Adipocyte (in vitro differentiated cells): Measurements from ENCODE around the gene YAF2.
"Not testable (repeated sequence)": the region's sequence is repeated elsewhere in the genome, so short reads cannot be mapped to it uniquely, and the experiment has no call there.

Experiments used
- DNase-seq: peaks from one replicate; pipeline ENCODE4 v3.0.0-alpha.2; 2015; ENCODE audit warnings: low read depth
- H3K27me3 ChIP-seq: replicated peaks from 2 replicates; pipeline ENCODE4 v1.7.0; 2013; ENCODE audit warnings: mild to moderate bottlenecking, low read length, moderate library complexity; ENCODE audit not compliant: control insufficient read depth, insufficient read depth
- H3K36me3 ChIP-seq: 2 replicates; pipeline ENCODE4 v1.7.0; 2013; ENCODE audit warnings: low read length, mild to moderate bottlenecking, moderate library complexity; ENCODE audit not compliant: control insufficient read depth, insufficient read depth, severe bottlenecking
- H3K4me1 ChIP-seq: 2 replicates; pipeline ENCODE4 v1.7.0; 2013; ENCODE audit warnings: mild to moderate bottlenecking, low read length, moderate library complexity; ENCODE audit not compliant: control insufficient read depth, insufficient read depth
- H3K4me3 ChIP-seq: 2 replicates; pipeline ENCODE4 v1.7.0; 2013; ENCODE audit warnings: mild to moderate bottlenecking, low read length, moderate library complexity
- H3K9ac ChIP-seq: 2 replicates; pipeline ENCODE4 v1.7.0; 2013; ENCODE audit warnings: mild to moderate bottlenecking, low read length, moderate library complexity
- H3K9me3 ChIP-seq: 2 replicates; pipeline ENCODE4 v1.7.0; 2013; ENCODE audit warnings: mild to moderate bottlenecking, low read length, moderate library complexity; ENCODE audit not compliant: control insufficient read depth

YAF2 gene

DNA sequence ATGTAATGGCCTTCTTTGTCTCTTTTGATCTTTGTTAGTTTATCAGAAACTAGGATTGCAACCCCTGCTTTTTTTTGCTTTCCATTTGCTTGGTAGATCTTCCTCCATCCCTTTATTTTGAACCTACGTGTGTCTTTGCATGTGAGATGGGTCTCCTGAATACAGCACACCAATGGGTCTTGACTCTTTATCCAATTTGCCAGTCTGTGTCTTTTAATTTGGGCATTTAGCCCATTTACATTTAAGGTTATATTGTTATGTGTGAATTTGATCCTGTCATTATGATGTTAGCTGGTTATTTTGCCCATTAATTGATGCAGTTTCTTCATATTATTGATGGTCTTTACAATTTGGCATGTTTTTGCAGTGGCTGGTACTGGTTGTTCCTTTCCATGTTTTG lies 14.6 kb upstream of the YAF2 start:
- not testable (repeated sequence) for H3K4me1 ChIP-seq, H3K9me3 ChIP-seq, DNase-seq, H3K36me3 ChIP-seq, H3K27me3 ChIP-seq, H3K9ac ChIP-seq, H3K4me3 ChIP-seq

DNA sequence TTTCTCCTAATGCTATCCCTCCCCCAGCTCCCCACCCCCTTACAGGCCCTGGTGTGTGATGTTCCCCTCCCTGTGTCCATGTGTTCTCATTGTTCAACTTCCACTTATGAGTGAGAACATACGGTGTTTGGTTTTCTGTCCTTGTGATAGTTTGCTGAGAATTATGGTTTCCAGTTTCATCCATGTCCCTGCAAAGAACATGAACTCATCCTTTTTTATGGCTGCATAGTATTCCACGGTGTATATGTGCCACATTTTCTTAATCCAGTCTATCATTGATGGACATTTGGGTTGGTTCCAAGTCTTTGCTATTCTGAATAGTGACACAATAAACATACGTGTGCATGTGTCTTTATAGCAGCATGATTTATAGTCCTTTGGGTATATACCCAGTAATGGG lies 11.0 kb upstream of the YAF2 start:
- not testable (repeated sequence) for DNase-seq, H3K4me1 ChIP-seq, H3K4me3 ChIP-seq, H3K36me3 ChIP-seq, H3K9me3 ChIP-seq, H3K27me3 ChIP-seq, H3K9ac ChIP-seq

DNA sequence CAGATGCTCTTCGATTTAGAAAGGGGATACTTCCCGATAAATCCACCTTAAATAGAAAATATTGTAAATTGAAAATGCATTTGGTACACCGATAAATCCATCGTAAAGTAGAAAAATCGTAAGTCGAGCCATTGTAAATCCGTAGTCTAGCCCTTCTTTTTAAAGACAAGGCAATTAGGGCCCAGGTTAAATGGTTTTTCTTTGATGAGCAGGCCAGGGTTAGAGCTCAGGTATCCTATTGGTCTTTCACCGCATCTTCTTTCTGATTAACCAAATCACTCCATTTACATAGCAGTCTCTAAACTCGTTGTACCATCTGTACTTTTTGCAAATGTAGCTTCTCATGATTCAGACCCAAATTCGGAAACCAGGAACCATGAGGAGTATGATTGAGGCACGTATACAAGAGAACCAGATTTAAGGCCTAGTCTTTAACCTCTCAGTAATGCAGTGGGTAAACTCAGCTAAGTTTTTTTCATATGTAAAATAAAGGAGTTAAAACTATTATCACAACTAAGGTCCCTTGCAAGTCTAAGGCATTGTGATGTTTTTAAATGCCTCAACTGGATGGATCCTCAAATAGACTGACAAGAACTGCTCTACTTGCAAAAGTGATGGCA lies 2.2 kb upstream of the YAF2 start:
- Histone ChIP-seq H3K4me3 (no peak overlapping the region), H3K9ac (no peak overlapping the region), H3K27me3 (no peaks in the 10 kb centered on the region), H3K9me3 (no peaks in the 10 kb centered on the region), H3K4me1 (peaks cover 19% of the 10 kb centered on the region), H3K36me3 (no peaks in the 10 kb centered on the region)
- no peak for DNase-seq

DNA sequence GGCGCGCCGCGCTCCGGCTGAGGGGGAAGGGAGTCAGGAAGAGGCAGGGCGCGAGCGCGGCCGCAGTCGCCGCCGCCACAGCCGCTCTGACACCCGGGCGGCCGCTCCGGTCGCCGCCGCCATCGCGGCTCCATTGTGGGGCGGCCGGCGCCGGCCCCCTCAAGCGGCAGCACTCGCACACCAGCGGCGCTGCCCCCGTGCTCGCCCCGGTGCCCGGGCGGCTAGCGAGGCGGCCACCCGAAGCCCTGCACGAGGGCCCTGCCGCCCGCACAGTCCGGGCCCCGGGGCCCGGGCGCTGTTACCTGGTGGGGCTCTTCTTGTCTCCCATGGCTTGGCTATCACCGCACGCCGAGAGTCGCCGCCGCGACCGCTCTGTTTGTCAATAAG lies 202 bp downstream of the YAF2 start:
- Histone ChIP-seq H3K4me3 (peak overlapping the region; percentile 98), H3K27me3 (no peaks in the 10 kb centered on the region), H3K9ac (peak overlapping the region; percentile 93), H3K9me3 (no peaks in the 10 kb centered on the region), H3K4me1 (peaks cover 29% of the 10 kb centered on the region), H3K36me3 (peaks cover 4% of the 10 kb centered on the region)
- DNase-seq: no peak

DNA sequence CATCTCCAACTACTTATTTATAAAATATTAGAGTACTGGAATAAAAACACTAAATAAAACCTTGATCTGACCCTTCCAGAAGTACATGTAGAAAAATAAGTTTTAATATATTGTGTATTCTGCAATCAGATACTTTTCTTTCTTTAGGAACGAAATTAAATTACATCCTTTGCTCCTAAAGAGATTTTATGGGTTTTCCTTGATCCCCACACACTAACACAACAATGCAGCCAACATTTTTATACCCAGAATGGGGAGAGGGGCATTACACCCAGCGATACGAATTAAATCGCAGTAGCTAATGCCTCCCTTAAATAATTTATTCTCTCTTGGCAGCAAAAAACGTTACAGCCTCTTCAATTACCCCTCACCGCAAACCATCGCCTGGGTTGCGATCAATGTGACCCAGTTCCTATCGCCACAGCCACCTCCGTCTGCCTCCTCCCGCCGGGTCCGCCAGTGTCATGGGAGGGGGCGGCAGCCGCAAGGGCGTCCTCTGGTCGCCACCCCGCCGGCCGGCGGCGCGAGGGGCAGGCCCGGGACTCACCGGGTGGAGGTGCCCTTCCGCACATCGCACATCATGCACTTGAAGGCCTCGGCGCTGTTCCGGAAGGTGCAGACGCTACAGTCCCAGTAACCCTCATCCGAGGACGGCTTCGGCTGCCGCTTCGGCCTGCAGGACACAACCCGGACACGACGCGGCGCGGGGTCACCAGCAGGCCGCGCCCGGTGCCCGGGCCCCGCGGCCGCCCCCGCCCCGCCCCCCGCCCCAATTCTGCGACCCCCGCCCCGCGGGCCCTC lies 796 bp downstream of the YAF2 start:
- DNase-seq: peak; percentile 86
- peak overlapping the region; percentile 93 for H3K9ac ChIP-seq
- H3K4me3 ChIP-seq: peak overlapping the region; percentile 98
- H3K9me3 ChIP-seq: no peaks in the 10 kb centered on the region
- H3K4me1 ChIP-seq: peaks cover 29% of the 10 kb centered on the region
- no peaks in the 10 kb centered on the region for H3K27me3 ChIP-seq
- H3K36me3 ChIP-seq: peaks cover 6% of the 10 kb centered on the region

DNA sequence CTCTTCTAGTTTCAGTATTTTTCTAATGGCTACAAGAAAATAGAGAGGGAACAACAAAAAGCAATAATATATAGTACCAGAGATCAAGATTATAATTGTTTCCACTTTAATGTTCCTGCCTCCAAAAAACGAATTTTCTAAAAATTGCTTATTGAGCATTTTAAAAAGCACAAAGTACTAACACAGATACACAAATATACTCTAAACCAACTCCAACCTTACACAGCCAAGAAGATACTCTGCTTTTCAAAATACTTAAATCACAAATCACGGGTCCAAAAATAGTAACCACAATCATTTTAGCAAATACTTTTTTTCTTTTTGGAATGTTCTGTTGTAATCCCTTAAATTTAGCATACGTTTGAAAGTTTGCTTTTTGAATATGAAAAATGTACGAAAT lies 2.0 kb downstream of the YAF2 start:
- Histone ChIP-seq H3K4me1 (peaks cover 29% of the 10 kb centered on the region), H3K36me3 (peaks cover 6% of the 10 kb centered on the region), H3K27me3 (no peaks in the 10 kb centered on the region), H3K9ac (peak overlapping the region; percentile 93), H3K9me3 (no peaks in the 10 kb centered on the region), H3K4me3 (peak overlapping the region; percentile 98)
- DNase-seq: peak; percentile 51

DNA sequence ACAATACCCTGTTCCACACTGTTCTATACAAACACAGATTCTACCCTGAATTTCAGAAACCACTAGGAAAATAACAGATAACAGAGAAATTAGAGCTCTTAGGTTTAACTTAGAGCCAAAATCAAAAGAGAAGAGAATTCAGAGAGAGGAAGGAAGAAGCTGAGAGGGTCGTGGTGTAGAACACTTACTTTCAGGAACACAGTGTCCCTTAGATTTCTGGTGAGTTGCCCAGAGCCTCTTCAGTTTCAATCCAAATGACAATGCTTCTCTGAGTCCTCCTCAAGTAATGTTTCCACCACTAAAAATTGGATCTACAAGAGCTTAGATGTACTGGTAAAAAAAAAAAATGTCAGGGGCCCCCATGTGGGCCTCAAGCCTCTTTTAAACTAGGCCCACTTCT lies 2.6 kb downstream of the YAF2 start:
- peaks cover 29% of the 10 kb centered on the region for H3K4me1 ChIP-seq
- peak; percentile 48 for DNase-seq
- H3K9ac ChIP-seq: peak overlapping the region; percentile 93
- no peaks in the 10 kb centered on the region for H3K9me3 ChIP-seq
- H3K4me3 ChIP-seq: peak overlapping the region; percentile 98
- H3K36me3 ChIP-seq: peaks cover 6% of the 10 kb centered on the region
- H3K27me3 ChIP-seq: no peaks in the 10 kb centered on the region

DNA sequence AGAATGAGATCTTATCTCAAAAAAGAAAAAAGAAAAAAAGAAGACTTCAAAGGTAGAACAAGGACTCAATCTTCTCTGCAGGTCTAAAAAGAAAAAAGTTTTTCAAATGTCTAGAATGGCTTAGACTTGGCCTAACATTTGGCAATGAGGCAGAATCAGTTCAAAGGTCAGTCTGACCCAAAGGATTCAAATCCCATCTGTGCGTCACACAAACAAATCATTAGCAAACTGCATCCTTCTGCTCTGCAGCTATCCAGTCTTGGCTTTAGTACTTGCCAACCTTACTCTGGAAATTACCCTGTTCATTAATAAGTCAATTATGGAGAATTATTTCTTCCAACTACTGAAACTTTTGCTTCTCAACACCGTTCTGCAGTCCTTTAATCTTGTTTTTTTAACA lies 3.1 kb downstream of the YAF2 start:
- Histone ChIP-seq H3K4me3 (peak overlapping the region; percentile 98), H3K4me1 (peaks cover 29% of the 10 kb centered on the region), H3K27me3 (no peaks in the 10 kb centered on the region), H3K9ac (peak overlapping the region; percentile 93), H3K36me3 (peaks cover 6% of the 10 kb centered on the region), H3K9me3 (no peaks in the 10 kb centered on the region)
- no peak for DNase-seq

DNA sequence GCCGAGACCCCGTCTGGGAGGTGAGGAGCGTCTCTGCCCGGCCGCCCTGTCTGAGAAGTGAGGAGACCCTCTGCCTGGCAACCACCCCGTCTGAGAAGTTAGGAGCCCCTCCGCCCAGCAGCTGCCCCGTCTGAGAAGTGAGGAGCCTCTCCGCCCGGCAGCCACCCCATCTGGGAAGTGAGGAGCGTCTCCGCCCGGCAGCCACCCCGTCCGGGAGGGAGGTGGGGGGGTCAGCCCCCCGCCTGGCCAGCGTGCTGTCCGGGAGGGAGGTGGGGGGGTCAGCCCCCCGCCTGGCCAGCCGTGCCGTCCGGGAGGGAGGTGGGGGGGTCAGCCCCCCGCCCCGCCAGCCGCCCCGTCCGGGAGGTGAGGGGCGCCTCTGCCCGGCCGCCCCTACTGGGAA lies 10.5 kb downstream of the YAF2 start:
- not testable (repeated sequence) for H3K36me3 ChIP-seq, H3K4me3 ChIP-seq, H3K9ac ChIP-seq, H3K27me3 ChIP-seq, DNase-seq, H3K4me1 ChIP-seq, H3K9me3 ChIP-seq

DNA sequence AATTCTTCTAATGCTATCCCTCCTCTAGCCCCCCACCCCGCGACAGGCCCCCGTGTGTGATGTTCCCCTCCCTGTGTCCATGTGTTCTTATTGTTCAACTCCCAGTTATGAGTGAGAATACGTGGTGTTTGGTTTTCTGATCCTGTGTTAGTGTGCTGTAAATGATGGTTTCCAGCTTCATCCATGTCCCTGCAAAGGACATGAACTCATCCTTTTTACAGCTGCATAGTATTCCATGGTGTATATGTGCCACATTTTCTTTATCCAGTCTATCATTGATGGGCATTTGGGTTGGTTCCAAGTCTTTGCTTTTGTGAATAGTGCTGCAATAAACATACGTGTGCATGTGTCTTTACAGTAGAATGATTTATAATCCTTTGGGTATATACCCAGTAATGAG lies 13.5 kb downstream of the YAF2 start:
- H3K27me3 ChIP-seq, DNase-seq, H3K9me3 ChIP-seq, H3K4me1 ChIP-seq, H3K36me3 ChIP-seq, H3K9ac ChIP-seq, H3K4me3 ChIP-seq: not testable (repeated sequence)

DNA sequence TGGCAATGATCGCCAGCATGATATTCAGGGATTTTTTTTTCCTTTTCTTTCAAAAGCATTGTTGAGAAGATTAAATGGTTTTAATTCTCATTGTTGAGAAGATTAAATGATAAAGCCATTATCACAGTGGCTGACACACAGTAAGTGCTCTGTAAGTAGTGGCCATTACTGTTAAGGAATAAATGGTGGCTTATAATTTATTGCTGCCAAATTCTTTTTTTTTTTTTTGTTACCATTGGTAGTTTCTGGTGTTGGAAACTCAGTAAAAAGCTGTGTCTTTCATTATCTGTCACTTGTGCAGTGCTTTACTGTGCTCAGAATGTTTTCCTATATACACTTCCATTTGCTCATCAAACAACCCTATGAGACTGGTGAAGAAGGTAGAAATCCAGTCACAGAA lies 15.3 kb downstream of the YAF2 start:
- Histone ChIP-seq H3K27me3 (no peaks in the 10 kb centered on the region), H3K9me3 (no peaks in the 10 kb centered on the region), H3K9ac (no peak overlapping the region), H3K4me1 (peaks cover 5% of the 10 kb centered on the region), H3K36me3 (peaks cover 6% of the 10 kb centered on the region), H3K4me3 (no peak overlapping the region)
- DNase-seq: no peak
